SK-N-SH treated with all-trans-retinoic acid at 6 μM for 48 hours (cell line): Measurements from ENCODE around the gene TOMM7.

ENCODE experiments used
- ATAC-seq: fragments of 200-7000 bp; cut with Tn5 transposase; 3 replicates; pipeline ENCODE4 v1.9.1; 2020; ENCODE audit warnings: mild to moderate bottlenecking, moderate library complexity
- ARNTL ChIP-seq: fragments of 450-650 bp; formaldehyde crosslinking; IDR thresholded peaks from 2 replicates; pipeline ENCODE4 v1.5.0; 2020; ENCODE audit warnings: low read depth, mild to moderate bottlenecking, moderate library complexity, borderline replicate concordance
- BACH2 ChIP-seq: fragments of 250-450 bp; sonication (Bioruptor Pico); IDR thresholded peaks from 2 replicates; pipeline ENCODE4 v1.9.0; 2021; ENCODE audit warnings: mild to moderate bottlenecking, borderline replicate concordance
- CSDC2 ChIP-seq: fragments of 250-450 bp; sonication (Bioruptor Pico); IDR thresholded peaks from 2 replicates; pipeline ENCODE4 v1.5.0; 2020; ENCODE audit warnings: mild to moderate bottlenecking, moderate library complexity
- CSRNP3 ChIP-seq: fragments of 250-450 bp; sonication (Bioruptor Pico); IDR thresholded peaks from 2 replicates; pipeline ENCODE4 v1.5.1; 2021; ENCODE audit warnings: mild to moderate bottlenecking, moderate library complexity
- ESRRG ChIP-seq: fragments of 250-450 bp; sonication (Bioruptor Pico); IDR thresholded peaks from 2 replicates; pipeline ENCODE4 v1.6.1; 2021; ENCODE audit warnings: mild to moderate bottlenecking
- GLIS3 ChIP-seq: fragments of 250-450 bp; sonication (Bioruptor Pico); IDR thresholded peaks from 2 replicates; pipeline ENCODE4 v1.5.0; 2020; ENCODE audit warnings: mild to moderate bottlenecking, moderate library complexity
- ISL1 ChIP-seq: fragments of 250-450 bp; sonication (Bioruptor Pico); IDR thresholded peaks from 2 replicates; pipeline ENCODE4 v2.1.2; 2022; ENCODE audit warnings: mild to moderate bottlenecking, moderate library complexity
- OSR1 ChIP-seq: fragments of 250-450 bp; sonication (Bioruptor Pico); IDR thresholded peaks from 2 replicates; pipeline ENCODE4 v1.8.0; 2022; ENCODE audit warnings: moderate library complexity, mild to moderate bottlenecking, inconsistent platforms
- PATZ1 ChIP-seq: fragments of 250-450 bp; sonication (Bioruptor Pico); IDR thresholded peaks from 2 replicates; pipeline ENCODE4 v1.8.0; 2020; ENCODE audit warnings: mild to moderate bottlenecking, moderate library complexity, borderline replicate concordance
- POU6F1 ChIP-seq: fragments of 250-450 bp; sonication (Bioruptor Pico); IDR thresholded peaks from 2 replicates; pipeline ENCODE4 v1.8.0; 2021; ENCODE audit warnings: low read depth, mild to moderate bottlenecking, moderate library complexity, borderline replicate concordance
- PPARA ChIP-seq: fragments of 250-450 bp; sonication (Bioruptor Pico); IDR thresholded peaks from 2 replicates; pipeline ENCODE4 v1.5.0; 2020; ENCODE audit warnings: mild to moderate bottlenecking, borderline replicate concordance
- RARB ChIP-seq: fragments of 250-450 bp; sonication (Bioruptor Pico); IDR thresholded peaks from 2 replicates; pipeline ENCODE4 v1.8.0; 2021; ENCODE audit warnings: mild to moderate bottlenecking, moderate library complexity
- SNAI2 ChIP-seq: fragments of 250-450 bp; sonication (Bioruptor Pico); IDR thresholded peaks from 2 replicates; pipeline ENCODE4 v1.5.0; 2020; ENCODE audit warnings: mild to moderate bottlenecking, moderate library complexity
- TCF4 ChIP-seq: fragments of 250-450 bp; sonication (Bioruptor Pico); IDR thresholded peaks from 2 replicates; pipeline ENCODE4 v1.8.0; 2021; ENCODE audit warnings: mild to moderate bottlenecking, moderate library complexity, borderline replicate concordance
- TOX ChIP-seq: fragments of 250-450 bp; sonication (Bioruptor Pico); IDR thresholded peaks from 2 replicates; pipeline ENCODE4 v1.8.0; 2021; ENCODE audit warnings: mild to moderate bottlenecking, moderate library complexity, borderline replicate concordance
- TSHZ2 ChIP-seq: fragments of 250-450 bp; sonication (Bioruptor Pico); IDR thresholded peaks from 2 replicates; pipeline ENCODE4 v1.5.0; 2020; ENCODE audit warnings: mild to moderate bottlenecking, moderate library complexity
- ZC3H10 ChIP-seq: fragments of 250-450 bp; sonication (Bioruptor Pico); IDR thresholded peaks from 2 replicates; pipeline ENCODE4 v1.5.1; 2021; ENCODE audit warnings: mild to moderate bottlenecking, moderate library complexity
- ZFP3 ChIP-seq: fragments of 250-450 bp; sonication (Bioruptor Pico); IDR thresholded peaks from 2 replicates; pipeline ENCODE4 v1.5.0; 2020; ENCODE audit warnings: mild to moderate bottlenecking, moderate library complexity
- ZFP30 ChIP-seq: fragments of 450-650 bp; formaldehyde crosslinking; IDR thresholded peaks from 2 replicates; pipeline ENCODE4 v1.5.0; 2022; ENCODE audit warnings: mild to moderate bottlenecking, moderate library complexity
- ZNF565 ChIP-seq: fragments of 450-650 bp; formaldehyde crosslinking; conservative IDR thresholded peaks from 2 replicates; pipeline ENCODE4 v1.5.0; 2020; ENCODE audit warnings: low read depth, mild to moderate bottlenecking, moderate library complexity
- ZNF70 ChIP-seq: fragments of 450-650 bp; formaldehyde crosslinking; IDR thresholded peaks from 2 replicates; pipeline ENCODE4 v1.5.0; 2020; ENCODE audit warnings: mild to moderate bottlenecking, moderate library complexity
- ZNF8 ChIP-seq: fragments of 450-650 bp; formaldehyde crosslinking; IDR thresholded peaks from 2 replicates; pipeline ENCODE4 v1.5.0; 2020; ENCODE audit warnings: mild to moderate bottlenecking, moderate library complexity

The TOMM7 gene

DNA sequence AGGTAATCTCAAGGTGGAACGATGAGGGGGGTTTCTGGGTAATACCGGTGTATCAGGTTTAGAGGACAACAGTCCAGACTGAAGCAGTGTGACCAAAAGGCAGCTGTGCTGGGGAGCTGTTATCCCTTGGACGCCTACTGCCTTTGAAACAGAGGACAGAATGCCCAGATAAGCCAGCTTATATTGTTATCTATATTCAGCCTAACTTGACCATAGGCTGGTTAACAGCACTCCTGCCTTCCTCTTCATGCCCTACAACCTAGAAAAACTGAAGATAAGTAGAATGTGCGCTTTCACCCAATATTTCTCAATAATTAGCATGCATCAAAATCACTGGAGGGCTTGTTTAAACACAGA lies 50.8 kb downstream of the TOMM7 start (continued):
- TF ChIP-seq PATZ1 (CRISPR knock-in tag), result no peak
- no peak for TF ChIP-seq ZC3H10 (CRISPR knock-in tag)

GRCh38 chr7:22771194-22771871 lies 51.3 kb downstream of the TOMM7 start:
- TF ChIP-seq ZFP3 (CRISPR knock-in tag) (no peak), PPARA (CRISPR knock-in tag) (no peak), RARB (no peak), SNAI2 (CRISPR knock-in tag) (no peak), ZNF70 (CRISPR knock-in tag) (no peak), TOX (CRISPR knock-in tag) (no peak), ISL1 (CRISPR knock-in tag) (no peak), GLIS3 (CRISPR knock-in tag) (no peak), OSR1 (CRISPR knock-in tag) (no peak), POU6F1 (CRISPR knock-in tag) (no peak), ZC3H10 (CRISPR knock-in tag) (no peak), CSDC2 (CRISPR knock-in tag) (no peak), TCF4 (CRISPR knock-in tag) (no peak), ZNF565 (no peak), TSHZ2 (CRISPR knock-in tag) (no peak)
- ATAC-seq, result no peak

DNA sequence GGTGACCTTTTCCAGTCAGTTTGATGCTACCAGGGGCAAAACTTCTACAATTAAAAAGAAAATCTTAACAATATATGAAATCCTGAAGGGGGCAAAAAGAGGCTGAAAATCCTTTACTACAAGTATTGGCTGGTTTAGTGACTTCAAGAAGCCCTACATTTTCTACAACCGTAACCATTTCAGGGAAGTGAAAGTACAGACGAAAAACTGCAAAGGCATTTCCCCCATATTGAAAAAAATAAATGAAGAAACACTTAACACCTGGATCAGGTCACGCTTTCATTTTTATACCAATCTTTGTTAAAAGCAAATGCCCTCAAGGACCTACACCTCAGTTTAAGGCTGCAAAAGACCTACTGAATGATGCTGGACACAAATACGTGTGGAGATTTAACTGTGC lies 57.0 kb downstream of the TOMM7 start:
- no peak for ATAC-seq
- TF ChIP-seq ZNF70 (CRISPR knock-in tag) (no peak), GLIS3 (CRISPR knock-in tag) (no peak), ZNF565 (no peak), ARNTL (CRISPR knock-in tag) (no peak), ISL1 (CRISPR knock-in tag) (no peak), PATZ1 (CRISPR knock-in tag) (no peak), ZC3H10 (CRISPR knock-in tag) (no peak), PPARA (CRISPR knock-in tag) (no peak), TSHZ2 (CRISPR knock-in tag) (no peak), POU6F1 (CRISPR knock-in tag) (no peak), CSDC2 (CRISPR knock-in tag) (no peak), BACH2 (CRISPR knock-in tag) (no peak), ZFP30 (CRISPR knock-in tag) (no peak), CSRNP3 (CRISPR knock-in tag) (no peak), ESRRG (CRISPR knock-in tag) (no peak), ZNF8 (CRISPR knock-in tag) (no peak), ZFP3 (CRISPR knock-in tag) (no peak)
